ES-I3 (cell line): Measurements from ENCODE around the gene TBC1D8.

ENCODE experiments used
- H3K36me3 ChIP-seq: 2 replicates; pipeline ENCODE4 v1.6.1; 2013; ENCODE audit warnings: mild to moderate bottlenecking, low read length, control low read depth, moderate library complexity; ENCODE audit not compliant: insufficient read depth
- H3K4me1 ChIP-seq: 2 replicates; pipeline ENCODE4 v1.6.1; 2013; ENCODE audit warnings: mild to moderate bottlenecking, control low read depth, low read length; ENCODE audit not compliant: insufficient read depth
- H3K9ac ChIP-seq: 2 replicates; pipeline ENCODE4 v1.6.1; 2013; ENCODE audit warnings: low read depth, mild to moderate bottlenecking, low read length, moderate library complexity
- H3K9me3 ChIP-seq: 2 replicates; pipeline ENCODE4 v1.6.1; 2013; ENCODE audit warnings: mild to moderate bottlenecking, low read length, moderate library complexity; ENCODE audit not compliant: control insufficient read depth, insufficient read depth

Gene TBC1D8

DNA sequence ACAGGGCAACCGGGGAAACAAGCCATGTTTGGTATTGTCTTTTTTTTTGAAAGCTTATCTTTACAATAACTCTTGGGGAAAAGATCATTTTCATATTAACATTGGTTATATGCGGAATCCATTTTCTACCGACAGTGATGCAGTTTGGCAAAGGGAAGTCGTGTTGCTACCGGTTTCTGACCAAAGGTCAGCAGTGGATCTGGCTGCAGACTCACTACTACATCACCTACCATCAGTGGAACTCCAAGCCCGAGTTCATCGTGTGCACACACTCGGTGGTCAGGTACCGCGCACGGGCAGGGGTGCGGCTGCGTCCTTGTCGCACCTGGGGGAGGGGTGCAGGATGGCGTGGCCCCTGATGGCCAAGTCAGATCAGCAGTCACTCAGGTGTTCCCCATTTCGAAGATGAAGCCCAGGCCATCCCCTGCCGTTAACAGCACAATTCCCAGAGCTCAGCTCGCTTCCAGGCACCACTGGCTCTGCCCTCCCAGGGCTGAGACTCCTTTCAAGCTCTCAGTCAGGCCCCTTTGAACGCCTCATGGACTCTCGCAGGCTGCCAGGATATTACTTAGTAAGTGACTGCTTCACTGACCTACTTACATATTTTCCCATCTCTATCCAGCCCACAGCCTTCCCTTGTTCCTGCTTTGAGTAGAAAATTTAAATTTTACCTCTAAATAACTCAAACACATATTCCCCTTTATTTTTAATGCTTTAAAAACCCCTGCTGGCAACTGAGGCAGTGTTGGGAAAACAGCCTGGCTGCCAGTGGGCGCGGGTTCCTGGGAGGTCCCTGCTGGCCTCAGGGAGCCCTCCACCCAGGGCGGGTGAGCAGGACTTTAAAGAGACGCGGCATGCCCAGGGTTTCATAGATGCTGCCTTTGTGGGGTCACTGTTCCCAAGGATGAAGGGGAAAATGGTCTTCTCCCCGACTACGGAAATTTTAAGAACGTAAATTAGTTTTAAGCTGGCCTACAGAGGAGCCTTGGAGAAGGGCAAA lies 182.7 kb downstream of the TBC1D8 start:
- Histone ChIP-seq H3K9ac (no peak overlapping the region), H3K9me3 (no peaks in the 10 kb centered on the region), H3K4me1 (no peaks in the 10 kb centered on the region), H3K36me3 (no peaks in the 10 kb centered on the region)

DNA sequence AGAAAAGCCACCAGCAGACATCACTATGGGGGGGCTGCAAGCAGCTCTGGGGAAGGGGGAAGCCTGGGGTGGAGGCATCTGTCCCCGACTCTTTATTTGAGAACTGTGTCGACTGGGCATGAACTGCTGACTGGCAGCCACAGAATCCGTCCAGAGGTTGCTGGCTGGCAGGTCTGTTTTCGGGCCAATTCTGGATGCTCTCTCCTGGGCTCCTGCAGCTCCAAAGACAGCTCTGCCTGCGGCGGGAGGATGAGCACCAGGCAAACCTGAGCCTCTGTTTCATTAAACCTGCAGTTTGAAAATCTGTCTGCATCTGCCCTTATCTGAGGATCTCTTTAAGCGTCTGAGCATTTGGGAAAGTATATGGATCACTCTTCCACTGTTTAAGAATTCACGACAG lies 183.5 kb downstream of the TBC1D8 start:
- no peak overlapping the region for H3K9ac ChIP-seq
- no peaks in the 10 kb centered on the region for H3K9me3 ChIP-seq
- H3K36me3 ChIP-seq = no peaks in the 10 kb centered on the region
- no peaks in the 10 kb centered on the region for H3K4me1 ChIP-seq

- Histone ChIP-seq H3K36me3 (no peaks in the 10 kb centered on the region), H3K9me3 (no peaks in the 10 kb centered on the region), H3K4me1 (no peaks in the 10 kb centered on the region), H3K9ac (no peak overlapping the region)
These were observed 185.6 kb downstream of the TBC1D8 start for GRCh38 chr2:100965596-100965995.

GRCh38 chr2:100964681-100965169 lies 186.5 kb downstream of the TBC1D8 start:
- Histone ChIP-seq H3K4me1 (no peaks in the 10 kb centered on the region), H3K9ac (no peak overlapping the region), H3K36me3 (no peaks in the 10 kb centered on the region), H3K9me3 (no peaks in the 10 kb centered on the region)

DNA sequence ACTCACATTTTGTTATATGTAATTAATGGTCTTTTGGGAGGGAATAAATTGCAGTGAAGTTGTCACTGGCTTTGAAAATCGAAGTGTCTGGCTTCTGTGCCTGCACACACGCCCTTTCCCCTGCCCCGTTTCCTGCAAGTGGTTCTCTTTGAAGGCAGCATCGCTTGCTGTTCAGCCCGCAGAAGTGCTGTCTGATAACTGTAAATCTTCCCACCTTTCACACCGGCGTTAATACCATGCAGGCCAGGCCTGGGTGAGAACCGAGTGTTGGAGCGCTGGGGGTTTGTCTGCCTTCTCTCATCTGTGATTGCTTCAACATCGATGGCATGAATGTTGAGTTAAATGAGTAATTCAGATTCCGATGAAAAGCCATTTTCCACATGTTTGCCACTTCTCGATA lies 187.0 kb downstream of the TBC1D8 start:
- H3K9me3 ChIP-seq = no peaks in the 10 kb centered on the region
- no peaks in the 10 kb centered on the region for H3K36me3 ChIP-seq
- H3K4me1 ChIP-seq = no peaks in the 10 kb centered on the region
- H3K9ac ChIP-seq = no peak overlapping the region

GRCh38 chr2:100963026-100963375 lies 188.2 kb downstream of the TBC1D8 start:
- H3K4me1 ChIP-seq = no peaks in the 10 kb centered on the region

DNA sequence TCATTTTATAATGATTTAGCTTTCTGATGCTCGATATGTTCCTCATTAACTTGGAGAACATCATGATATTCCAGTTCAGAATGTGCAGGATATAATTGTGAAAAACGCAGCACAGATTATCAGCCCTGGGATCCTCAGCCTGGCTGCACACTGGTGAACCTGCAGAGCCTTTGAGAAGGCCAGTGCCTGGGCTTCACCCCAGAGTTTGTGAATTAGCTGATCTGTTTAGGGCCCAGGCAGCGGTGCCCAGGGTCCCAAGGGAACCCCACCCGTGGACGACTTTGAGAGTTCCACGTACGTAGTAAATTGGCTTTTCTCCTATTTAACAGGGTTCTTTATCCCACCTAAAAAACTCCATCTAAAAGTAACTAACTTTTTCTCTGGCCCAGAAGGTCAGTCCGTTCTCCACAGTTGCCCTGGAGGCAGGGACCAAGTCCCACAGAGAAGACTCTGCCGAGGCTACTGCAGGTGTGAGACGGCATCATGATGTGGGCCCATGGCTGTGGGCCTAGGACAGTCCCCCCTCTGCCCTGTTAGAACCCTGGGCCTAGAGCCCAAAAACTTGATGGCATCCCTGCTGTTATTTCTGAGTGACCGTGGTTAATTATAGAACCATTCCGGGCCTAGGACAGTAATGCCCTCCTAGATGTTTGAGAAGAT lies 188.7 kb downstream of the TBC1D8 start:
- Histone ChIP-seq H3K36me3 (no peaks in the 10 kb centered on the region), H3K4me1 (no peaks in the 10 kb centered on the region), H3K9me3 (no peaks in the 10 kb centered on the region), H3K9ac (no peak overlapping the region)

More at GRCh38 chr2:100963026-100963375, 188.2 kb downstream of the TBC1D8 start:
- no peak overlapping the region for H3K9ac ChIP-seq
- no peaks in the 10 kb centered on the region for H3K36me3 ChIP-seq
- H3K9me3 ChIP-seq = no peaks in the 10 kb centered on the region

DNA sequence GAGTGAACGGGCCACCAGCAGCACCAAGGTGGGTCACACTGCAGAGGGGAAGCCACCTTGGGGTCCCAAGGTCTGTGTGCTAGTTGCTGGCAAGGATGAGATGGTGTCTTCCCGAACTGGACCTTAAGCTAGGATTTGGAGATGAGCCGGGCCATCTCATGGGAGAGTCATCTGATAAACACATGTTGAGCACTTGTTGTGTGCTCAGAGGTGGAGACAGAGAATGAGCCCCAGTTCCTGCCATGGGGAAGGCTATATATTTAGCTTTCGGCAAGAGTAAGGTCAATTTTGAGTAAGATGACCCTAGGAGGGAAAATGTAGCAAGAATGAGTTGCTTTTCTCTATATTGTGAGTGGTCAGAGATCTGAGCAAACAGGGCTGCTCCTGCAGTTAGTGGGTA lies 190.5 kb downstream of the TBC1D8 start:
- H3K9me3 ChIP-seq = no peaks in the 10 kb centered on the region
- H3K9ac ChIP-seq = no peak overlapping the region
- no peaks in the 10 kb centered on the region for H3K4me1 ChIP-seq
- no peaks in the 10 kb centered on the region for H3K36me3 ChIP-seq

GRCh38 chr2:100959225-100959880 lies 191.8 kb downstream of the TBC1D8 start:
- Histone ChIP-seq H3K4me1 (no peaks in the 10 kb centered on the region), H3K36me3 (no peaks in the 10 kb centered on the region), H3K9ac (no peak overlapping the region), H3K9me3 (no peaks in the 10 kb centered on the region)

DNA sequence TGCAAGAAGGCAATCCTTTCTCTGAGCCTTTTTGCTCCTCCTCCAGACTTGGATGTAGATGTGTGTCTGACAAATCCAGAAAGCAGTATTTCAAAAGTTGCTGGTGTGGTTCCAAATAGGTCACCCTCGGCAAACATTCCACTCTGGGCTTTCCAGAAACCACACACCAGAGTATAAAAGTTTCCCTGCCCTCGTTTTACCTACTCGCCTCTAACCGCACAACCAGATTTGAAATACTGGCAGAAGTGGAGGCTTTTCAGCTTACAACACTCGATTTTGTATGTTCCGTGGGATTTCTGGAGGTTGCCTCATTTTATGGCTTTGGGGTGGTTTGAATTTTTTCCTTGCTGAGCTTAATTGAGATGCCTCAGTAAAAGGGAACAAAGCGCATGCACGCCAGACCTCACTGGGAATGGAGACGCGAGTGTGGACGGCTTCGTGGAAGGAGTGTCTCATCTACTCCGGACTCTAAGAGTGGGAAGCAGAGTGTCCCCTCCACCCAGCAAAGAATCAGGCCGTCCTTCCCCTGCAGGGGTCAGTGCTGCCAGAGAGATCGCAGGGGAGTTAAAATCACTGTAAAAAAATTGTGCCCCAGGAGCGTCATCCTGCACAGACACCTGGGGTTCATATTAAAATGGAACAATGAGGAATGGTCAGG lies 193.1 kb downstream of the TBC1D8 start:
- H3K9ac ChIP-seq = no peak overlapping the region
- H3K36me3 ChIP-seq = no peaks in the 10 kb centered on the region
- H3K9me3 ChIP-seq = no peaks in the 10 kb centered on the region
- H3K4me1 ChIP-seq = no peaks in the 10 kb centered on the region
